HepG2 (cell line): Measurements from ENCODE around the gene REEP6. TPM values are rescaled to one million over a fixed set of nuclear protein-coding genes. Genes with fewer than 3 reads are reported as not detected.

Experiments
- FUBP1 ChIP-seq: sonication (generic); formaldehyde crosslinking; IDR thresholded peaks from 2 replicates; pipeline ENCODE4 v1.5.1; 2020; ENCODE audit warnings: missing genetic modification reagents, mild to moderate bottlenecking, borderline replicate concordance
- LCORL ChIP-seq, 2 experiments: fragments of 450-650 bp in 1 of 2; sonication (generic) in 1 of 2; formaldehyde crosslinking in 1 of 2; IDR thresholded peaks; 2 replicates each; pipeline versions ENCODE4 v1.5.0 to v1.6.1; 2017 to 2020; ENCODE audit warnings: antibody characterized with exemption in 1 of 2, missing genetic modification reagents in 1 of 2
- MAFK ChIP-seq, 2 experiments: IDR thresholded peaks in 1 of 2; conservative IDR thresholded peaks in 1 of 2; 2 replicates each; pipeline ENCODE4 v1.6.1; 2011; ENCODE audit warnings: improper control_type of control experiment in 2 of 2, low read length in 2 of 2
- PATZ1 ChIP-seq: sonication (generic); formaldehyde crosslinking; IDR thresholded peaks from 2 replicates; pipeline ENCODE4 v1.4.0; 2020; ENCODE audit warnings: missing genetic modification reagents
- RBAK ChIP-seq: sonication (generic); formaldehyde crosslinking; IDR thresholded peaks from 2 replicates; pipeline ENCODE4 v1.5.1; 2020; ENCODE audit warnings: mild to moderate bottlenecking, missing genetic modification reagents
- RBM22 ChIP-seq: fragments of 200-400 bp; formaldehyde crosslinking; optimal IDR thresholded peaks from 2 replicates; pipeline ENCODE3; 2017; ENCODE audit warnings: mild to moderate bottlenecking, low read length, moderate library complexity
- TBP ChIP-seq: sonication (generic); formaldehyde crosslinking; IDR thresholded peaks from 2 replicates; pipeline ENCODE4 v1.5.0; 2020; ENCODE audit warnings: missing genetic modification reagents
- TCF12 ChIP-seq, 2 experiments: fragments of 450-650 bp in 1 of 2; sonication (generic) in 1 of 2; formaldehyde crosslinking in 1 of 2; IDR thresholded peaks; 2 replicates each; pipeline versions ENCODE4 v1.6.1 to v1.8.0; 2017 to 2022; ENCODE audit warnings: antibody characterized with exemption in 1 of 2, mild to moderate bottlenecking in 1 of 2, missing genetic modification reagents in 1 of 2, moderate library complexity in 1 of 2
- TFE3 ChIP-seq: IDR thresholded peaks from 2 replicates; pipeline ENCODE4 v1.6.1; 2016
- THRA ChIP-seq: sonication (generic); formaldehyde crosslinking; IDR thresholded peaks from 2 replicates; pipeline ENCODE4 v1.4.0; 2020; ENCODE audit warnings: missing genetic modification reagents, borderline replicate concordance
- THYN1 ChIP-seq: sonication (generic); formaldehyde crosslinking; IDR thresholded peaks from 2 replicates; pipeline ENCODE4 v1.8.1; 2023; ENCODE audit warnings: low read depth, mild to moderate bottlenecking, moderate library complexity, missing genetic modification reagents, borderline replicate concordance
- TSC22D2 ChIP-seq: sonication (generic); formaldehyde crosslinking; IDR thresholded peaks from 2 replicates; pipeline ENCODE4 v1.5.1; 2020; ENCODE audit warnings: missing genetic modification reagents, mild to moderate bottlenecking, borderline replicate concordance
- ZFP1 ChIP-seq: IDR thresholded peaks from 2 replicates; pipeline ENCODE4 v1.6.1; 2016
- ZFP36 ChIP-seq: fragments of 150-350 bp; IDR thresholded peaks from 2 replicates; pipeline ENCODE4 v1.6.1; 2018; ENCODE audit warnings: borderline replicate concordance, low read length, low read depth; ENCODE audit not compliant: partially characterized antibody
- ZMAT3 ChIP-seq: sonication (generic); formaldehyde crosslinking; conservative IDR thresholded peaks from 2 replicates; pipeline ENCODE4 v1.7.0; 2021; ENCODE audit warnings: missing genetic modification reagents
- ZNF274 ChIP-seq: sonication (generic); formaldehyde crosslinking; IDR thresholded peaks from 2 replicates; pipeline ENCODE4 v1.5.1; 2020; ENCODE audit warnings: mild to moderate bottlenecking, missing genetic modification reagents
- ZNF276 ChIP-seq: sonication (generic); formaldehyde crosslinking; IDR thresholded peaks from 2 replicates; pipeline ENCODE4 v1.4.0; 2020; ENCODE audit warnings: mild to moderate bottlenecking, low read depth, missing genetic modification reagents
- polyA plus RNA-seq, 8 experiments: library from polyadenylated mRNA; depleted of rRNA in 3 of 8; stranded (reverse) in 7 of 8; unstranded in 1 of 8; fragments of >200 nt; fragmentation: Illumina TruSeq in 4 of 8; extraction: Trizol in 4 of 8; gene quantifications; 2 replicates each; pipeline versions ENCODE4 v1.2.1 to v1.2.3, GENCODE V29; 2011 to 2016; ENCODE audit warnings: low read depth in 4 of 8, missing spikeins in 1 of 8, mixed read lengths in 1 of 8; ENCODE audit not compliant: insufficient read depth in 1 of 8
- total RNA-seq, 5 experiments: library from RNA; depleted of rRNA; stranded (reverse); fragments of >200 nt; fragmentation: Illumina TruSeq; extraction: Trizol; gene quantifications; 2 replicates each; pipeline ENCODE4 v1.2.3, GENCODE V29; 2016; ENCODE audit warnings: low read depth in 1 of 5

REEP6 gene
- total and polyA plus RNA-seq, 2 of the 13 experiments (the other 11 are each of a cell fraction or from before 2014, with no cell fraction given) = 10.0 to 28.8 TPM

GRCh38 chr19:1513499-1514294 is 22.7 kb downstream of the REEP6 start (continued):
- TF ChIP-seq ZFP36 = peak; percentile 91
- TF ChIP-seq ZNF274 (CRISPR knock-in tag) = peak; percentile 26; the same call in 1 of the 2 replicates
- TF ChIP-seq RBAK (CRISPR knock-in tag) = no peak
- no peak for TF ChIP-seq TFE3 (CRISPR knock-in tag)
- no peak for TF ChIP-seq TBP (CRISPR knock-in tag)
- no peak for TF ChIP-seq RBM22
- TF ChIP-seq MAFK (conservative IDR thresholded peaks at IDR 0.05 in 1 of 2, IDR thresholded peaks at IDR 0.05 in 1 of 2; ENCODE audit: low read length in 2 of 2) = no peak
- no peak for TF ChIP-seq ZNF276 (CRISPR knock-in tag)
- no peak for TF ChIP-seq THRA
- TF ChIP-seq ZMAT3 (CRISPR knock-in tag) = no peak
- no peak for TF ChIP-seq FUBP1 (CRISPR knock-in tag)
- no peak for TF ChIP-seq THYN1 (CRISPR knock-in tag)
- 0 out of 2 replicates have a peak, but pooled peaks have one; percentile 35 for TF ChIP-seq PATZ1 (CRISPR knock-in tag)
- no peak for TF ChIP-seq TCF12 (IDR thresholded peaks at IDR 0.05)
- TF ChIP-seq TCF12 (CRISPR knock-in tag; IDR thresholded peaks at IDR 0.05) = no peak
- TF ChIP-seq TSC22D2 (CRISPR knock-in tag) = no peak
- TF ChIP-seq LCORL (IDR thresholded peaks at IDR 0.05) = no peak
- peak; percentile 54; the same call in 1 of the 2 replicates for TF ChIP-seq LCORL (CRISPR knock-in tag; IDR thresholded peaks at IDR 0.05)
- TF ChIP-seq ZFP1 = no peak
